GM19438 (cell line): ENCODE data around the gene ORM2.
"Not testable (repeated sequence)": the region's sequence is repeated elsewhere in the genome, so short reads cannot be mapped to it uniquely, and the experiment has no call there.

Experiments
- ATAC-seq: cut with Tn5 transposase; IDR thresholded peaks from one replicate; pipeline ENCODE4 v1.9.1; 2021; ENCODE audit warnings: low read depth; ENCODE audit not compliant: unreplicated experiment

ORM2 gene

GRCh38 chr9:114313186-114313585 lies 16.5 kb upstream of the ORM2 start:
- no peak for ATAC-seq

- ATAC-seq, result no peak
These were observed 15.3 kb upstream of the ORM2 start for GRCh38 chr9:114314256-114314867.

- no peak for ATAC-seq
These were observed 14.6 kb upstream of the ORM2 start for GRCh38 chr9:114314881-114315722.

- ATAC-seq, result no peak
These were observed 13.8 kb upstream of the ORM2 start for GRCh38 chr9:114315723-114316363.

GRCh38 chr9:114316605-114317230 lies 13.0 kb upstream of the ORM2 start:
- no peak for ATAC-seq

- ATAC-seq, result no peak
These were observed 11.9 kb upstream of the ORM2 start for GRCh38 chr9:114317665-114318357.

- ATAC-seq, result no peak
These were observed 11.3 kb upstream of the ORM2 start for GRCh38 chr9:114318416-114318815.

GRCh38 chr9:114319147-114319546 lies 10.5 kb upstream of the ORM2 start:
- ATAC-seq, result no peak

- ATAC-seq, result not testable (repeated sequence)
These were observed 9.0 kb upstream of the ORM2 start for GRCh38 chr9:114320710-114321109.

- no peak for ATAC-seq
These were observed 7.9 kb upstream of the ORM2 start for GRCh38 chr9:114321759-114322158.

GRCh38 chr9:114322160-114322818 lies 7.4 kb upstream of the ORM2 start:
- not testable (repeated sequence) for ATAC-seq

- not testable (repeated sequence) for ATAC-seq
These were observed 6.7 kb upstream of the ORM2 start, which contains the start of gene ORM1 for GRCh38 chr9:114322831-114323531. Gene ORM1, plus strand, starts transcription at chr9:114323098. Its CDS starts 36 bp downstream, at chr9:114323134.

GRCh38 chr9:114323849-114324248 lies 5.8 kb upstream of the ORM2 start:
- ATAC-seq, result not testable (repeated sequence)

GRCh38 chr9:114324492-114324891 lies 5.2 kb upstream of the ORM2 start:
- ATAC-seq, result no peak

- not testable (repeated sequence) for ATAC-seq
These were observed 4.7 kb upstream of the ORM2 start for GRCh38 chr9:114324965-114325364.

GRCh38 chr9:114325684-114326254 lies 3.9 kb upstream of the ORM2 start:
- not testable (repeated sequence) for ATAC-seq

GRCh38 chr9:114327749-114328148 lies 1.9 kb upstream of the ORM2 start:
- no peak for ATAC-seq

- not testable (repeated sequence) for ATAC-seq
These were observed 1.3 kb upstream of the ORM2 start for GRCh38 chr9:114328357-114328820.
